ENCODE results near the gene NSDHL.
A peak's percentile ranks its signal among the peaks of the same experiment; 100 is the strongest.

Gene NSDHL

DNA sequence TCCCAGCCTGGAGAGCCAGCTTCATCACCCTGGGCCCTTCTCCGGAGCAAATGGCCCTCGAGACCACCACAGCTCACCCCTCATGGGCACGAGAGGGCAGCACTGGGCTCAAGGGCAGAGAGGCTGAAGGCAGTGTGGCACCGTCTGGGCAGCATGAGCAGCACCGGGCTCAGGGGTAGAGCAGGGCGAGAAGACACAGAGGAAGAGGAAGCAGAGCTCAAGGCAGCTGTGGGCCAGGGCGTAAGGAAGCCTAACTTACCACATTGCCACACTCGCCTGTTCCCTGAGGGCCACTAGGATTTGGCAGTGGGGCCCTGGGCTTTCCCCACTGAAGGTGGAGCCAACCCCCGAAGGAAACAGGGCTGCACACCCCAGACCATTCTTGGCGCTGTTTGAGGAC lies 82.5 kb downstream of the NSDHL start:
- Histone ChIP-seq H3K27ac (no peak overlapping the region), H3K4me3 (ENCODE audit: low read depth, low read length) (no peak overlapping the region), H3K27me3 (replicated peaks) (no peaks in the 10 kb centered on the region), H3K36me3 (replicated peaks) (no peaks in the 10 kb centered on the region)
- DNase-seq = no peak
- TF ChIP-seq, protein P1, sequence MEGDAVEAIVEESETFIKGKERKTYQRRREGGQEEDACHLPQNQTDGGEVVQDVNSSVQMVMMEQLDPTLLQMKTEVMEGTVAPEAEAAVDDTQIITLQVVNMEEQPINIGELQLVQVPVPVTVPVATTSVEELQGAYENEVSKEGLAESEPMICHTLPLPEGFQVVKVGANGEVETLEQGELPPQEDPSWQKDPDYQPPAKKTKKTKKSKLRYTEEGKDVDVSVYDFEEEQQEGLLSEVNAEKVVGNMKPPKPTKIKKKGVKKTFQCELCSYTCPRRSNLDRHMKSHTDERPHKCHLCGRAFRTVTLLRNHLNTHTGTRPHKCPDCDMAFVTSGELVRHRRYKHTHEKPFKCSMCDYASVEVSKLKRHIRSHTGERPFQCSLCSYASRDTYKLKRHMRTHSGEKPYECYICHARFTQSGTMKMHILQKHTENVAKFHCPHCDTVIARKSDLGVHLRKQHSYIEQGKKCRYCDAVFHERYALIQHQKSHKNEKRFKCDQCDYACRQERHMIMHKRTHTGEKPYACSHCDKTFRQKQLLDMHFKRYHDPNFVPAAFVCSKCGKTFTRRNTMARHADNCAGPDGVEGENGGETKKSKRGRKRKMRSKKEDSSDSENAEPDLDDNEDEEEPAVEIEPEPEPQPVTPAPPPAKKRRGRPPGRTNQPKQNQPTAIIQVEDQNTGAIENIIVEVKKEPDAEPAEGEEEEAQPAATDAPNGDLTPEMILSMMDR (IDR thresholded peaks at IDR 0.05; ENCODE audit: low read depth, low read length, missing control alignments) = no peak
- in situ Hi-C loops (cut with HindIII; ENCODE audit: low pct_ligation_motif_present, low sequenced_read_pairs) = no loop called here

- in situ Hi-C loops (cut with HindIII; ENCODE audit: low pct_ligation_motif_present, low sequenced_read_pairs) = no loop called here
- no peaks in the 10 kb centered on the region for H3K27me3 ChIP-seq (replicated peaks)
- H3K36me3 ChIP-seq (replicated peaks) = no peaks in the 10 kb centered on the region
- H3K27ac ChIP-seq = no peak overlapping the region
- H3K4me3 ChIP-seq (ENCODE audit: low read depth, low read length) = no peak overlapping the region
- no peak for DNase-seq
- TF ChIP-seq, protein P1 (IDR thresholded peaks at IDR 0.05; ENCODE audit: low read depth, low read length, missing control alignments) = no peak
Measured at GRCh38 chrX:152913910-152914309, 83.0 kb downstream of the NSDHL start.

GRCh38 chrX:152915541-152916241 lies 84.8 kb downstream of the NSDHL start:
- Histone ChIP-seq H3K4me3 (ENCODE audit: low read depth, low read length) (no peak overlapping the region), H3K27ac (peak overlapping the region; percentile 38), H3K27me3 (replicated peaks) (no peaks in the 10 kb centered on the region), H3K36me3 (replicated peaks) (no peaks in the 10 kb centered on the region)
- DNase-seq = peak; percentile 65
- in situ Hi-C loops (cut with HindIII; ENCODE audit: low pct_ligation_motif_present, low sequenced_read_pairs) = no loop called here
- TF ChIP-seq, protein P1 (IDR thresholded peaks at IDR 0.05; ENCODE audit: low read depth, low read length, missing control alignments) = peak; percentile 79

DNA sequence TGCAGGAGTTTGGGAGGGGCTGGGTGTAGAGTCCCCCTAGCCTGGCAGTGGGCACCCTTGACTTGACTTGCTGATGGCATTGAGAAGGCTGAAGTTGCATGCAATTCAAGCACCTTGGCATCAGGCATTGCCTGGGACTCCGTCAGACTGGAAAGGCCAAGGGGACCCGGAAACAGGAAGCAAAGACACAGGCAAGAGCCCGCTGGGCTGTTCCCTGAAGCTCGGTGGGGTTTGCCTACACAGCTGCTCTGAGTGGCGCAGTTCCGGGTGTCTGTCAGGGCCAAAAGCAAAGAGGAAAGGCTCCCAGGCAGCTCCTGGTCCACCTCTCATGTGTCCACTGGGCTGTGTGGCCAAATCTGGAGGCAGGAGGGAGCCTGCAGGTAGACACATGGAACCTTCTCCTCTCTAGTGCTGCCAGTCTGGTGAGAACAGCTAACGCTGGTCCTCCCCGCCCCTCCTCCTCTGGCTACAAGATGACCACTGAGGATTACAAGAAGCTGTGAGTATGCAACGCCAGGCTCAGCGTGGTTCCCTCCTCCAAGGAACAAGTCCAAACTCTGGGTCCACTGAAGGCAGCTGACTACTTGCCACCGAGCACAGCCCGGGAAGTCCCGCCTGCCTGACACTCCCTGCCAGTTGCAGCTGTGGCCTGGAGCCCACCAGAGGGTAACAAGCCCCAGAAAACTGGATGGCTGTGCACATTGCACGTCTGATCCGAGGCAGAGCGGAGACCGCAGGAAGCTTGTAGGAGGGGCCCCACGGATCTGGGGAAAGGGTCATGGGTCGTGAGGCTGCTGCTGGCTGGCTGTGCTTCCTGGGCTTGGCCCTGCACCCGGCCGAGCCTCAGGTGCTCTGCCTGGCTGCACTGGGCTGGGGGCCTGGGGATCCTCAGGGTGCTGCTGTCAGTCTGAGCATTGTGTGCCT lies 87.1 kb downstream of the NSDHL start:
- in situ Hi-C loops (cut with HindIII; ENCODE audit: low pct_ligation_motif_present, low sequenced_read_pairs) = no loop called here
- H3K27ac ChIP-seq = no peak overlapping the region
- H3K27me3 ChIP-seq (replicated peaks) = no peaks in the 10 kb centered on the region
- TF ChIP-seq, protein P1 (IDR thresholded peaks at IDR 0.05; ENCODE audit: low read depth, low read length, missing control alignments) = no peak
- no peak for DNase-seq
- H3K36me3 ChIP-seq (replicated peaks) = no peaks in the 10 kb centered on the region
- H3K4me3 ChIP-seq (ENCODE audit: low read depth, low read length) = no peak overlapping the region

DNA sequence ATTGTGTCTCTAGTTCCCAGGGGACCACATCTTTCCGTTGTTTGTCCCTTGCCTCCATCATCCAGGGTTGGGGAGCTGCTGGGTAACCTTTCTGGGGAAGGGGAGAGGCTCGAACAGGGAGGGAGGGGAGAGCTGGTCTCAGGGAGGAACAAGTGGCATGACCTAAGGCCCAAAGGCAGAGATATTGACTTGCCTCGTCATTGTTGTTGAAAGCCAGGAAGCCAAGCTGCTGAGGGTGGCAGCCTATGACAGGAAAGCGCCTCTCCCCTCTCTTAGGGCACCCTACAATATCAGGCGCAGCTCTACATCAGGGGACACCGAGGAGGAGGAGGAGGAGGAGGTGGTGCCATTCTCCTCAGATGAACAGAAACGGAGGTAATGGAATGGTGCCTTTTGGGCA lies 87.8 kb downstream of the NSDHL start:
- TF ChIP-seq, protein P1 (IDR thresholded peaks at IDR 0.05; ENCODE audit: low read depth, low read length, missing control alignments) = no peak
- no peak for DNase-seq
- Histone ChIP-seq H3K27me3 (replicated peaks) (no peaks in the 10 kb centered on the region), H3K27ac (no peak overlapping the region), H3K36me3 (replicated peaks) (no peaks in the 10 kb centered on the region), H3K4me3 (ENCODE audit: low read depth, low read length) (no peak overlapping the region)
- in situ Hi-C loops (cut with HindIII; ENCODE audit: low pct_ligation_motif_present, low sequenced_read_pairs) = no loop called here

Data from brain microvascular endothelial cell (primary cell).